Measurements from ENCODE around the gene P2RX3.
A peak's percentile ranks its signal among the peaks of the same experiment; 100 is the strongest.

P2RX3 gene

GRCh38 chr11:57310091-57310490, 28.1 kb upstream of the P2RX3 start:
- no peak for DNase-seq

- peak; percentile 37 for DNase-seq
Observed at GRCh38 chr11:57310630-57311086, 27.5 kb upstream of the P2RX3 start.

GRCh38 chr11:57311109-57311936, 26.8 kb upstream of the P2RX3 start:
- DNase-seq, result peak; percentile 90

- peak; percentile 8 for DNase-seq
Observed at GRCh38 chr11:57312511-57313021, 25.6 kb upstream of the P2RX3 start.

GRCh38 chr11:57313071-57313787, 24.9 kb upstream of the P2RX3 start:
- DNase-seq, result no peak

GRCh38 chr11:57313788-57314135, 24.4 kb upstream of the P2RX3 start:
- no peak for DNase-seq

- no peak for DNase-seq
Observed at GRCh38 chr11:57314221-57314973, 23.8 kb upstream of the P2RX3 start.

- no peak for DNase-seq
Observed at GRCh38 chr11:57315491-57315890, 22.7 kb upstream of the P2RX3 start.

- DNase-seq, result no peak
Observed at GRCh38 chr11:57316017-57316416, 22.1 kb upstream of the P2RX3 start.

- peak; percentile 15 for DNase-seq
Observed at GRCh38 chr11:57318178-57318577, 20.0 kb upstream of the P2RX3 start.

- no peak for DNase-seq
Observed at GRCh38 chr11:57320067-57320718, 18.0 kb upstream of the P2RX3 start.

- no peak for DNase-seq
Observed at GRCh38 chr11:57320719-57321387, 17.3 kb upstream of the P2RX3 start.

- DNase-seq, result peak; percentile 13
Observed at GRCh38 chr11:57321388-57322255, 16.5 kb upstream of the P2RX3 start.

- DNase-seq, result peak; percentile 48
Observed at GRCh38 chr11:57322256-57323166, 15.6 kb upstream of the P2RX3 start.

GRCh38 chr11:57323167-57323854, 14.8 kb upstream of the P2RX3 start:
- no peak for DNase-seq

- no peak for DNase-seq
Observed at GRCh38 chr11:57323855-57324153, 14.3 kb upstream of the P2RX3 start.

GRCh38 chr11:57324154-57324885, 13.8 kb upstream of the P2RX3 start:
- DNase-seq, result peak; percentile 86

- peak; percentile 96 for DNase-seq
Observed at GRCh38 chr11:57324886-57325734, 13.0 kb upstream of the P2RX3 start, which contains the start of gene TNKS1BP1. Gene TNKS1BP1, minus strand, starts transcription at chr11:57324952. Its CDS starts 3,067 bp downstream, at chr11:57321885.
